UCSD-AML1 (cell line): ENCODE measurements around the gene BTBD6.

Source experiments
- DNase-seq: peaks from one replicate; lab custom pipeline; 2025; ENCODE audit not compliant: unreplicated experiment; lab: John Stamatoyannopoulos, UW

Gene BTBD6

GRCh38 chr14:105211086-105211757 is 37.1 kb upstream of the BTBD6 start:
- DNase-seq = no peak

- no peak for DNase-seq
Observed at GRCh38 chr14:105211758-105212089, 36.6 kb upstream of the BTBD6 start.

- no peak for DNase-seq
Observed at GRCh38 chr14:105212541-105213300, 35.6 kb upstream of the BTBD6 start.

GRCh38 chr14:105213361-105213760 is 35.0 kb upstream of the BTBD6 start:
- no peak for DNase-seq

GRCh38 chr14:105214324-105214915 is 33.9 kb upstream of the BTBD6 start:
- DNase-seq = no peak

- DNase-seq = no peak
Observed at GRCh38 chr14:105215602-105216001, 32.7 kb upstream of the BTBD6 start.

GRCh38 chr14:105216490-105217247 is 31.7 kb upstream of the BTBD6 start:
- no peak for DNase-seq

GRCh38 chr14:105217774-105218173 is 30.6 kb upstream of the BTBD6 start:
- DNase-seq = no peak

- DNase-seq = no peak
Observed at GRCh38 chr14:105218611-105219010, 29.7 kb upstream of the BTBD6 start.

GRCh38 chr14:105219043-105219612 is 29.2 kb upstream of the BTBD6 start:
- DNase-seq = no peak

GRCh38 chr14:105219753-105220152 is 28.6 kb upstream of the BTBD6 start:
- DNase-seq = no peak

GRCh38 chr14:105220699-105221597 is 27.4 kb upstream of the BTBD6 start:
- no peak for DNase-seq

- no peak for DNase-seq
Observed at GRCh38 chr14:105221598-105222178, 26.6 kb upstream of the BTBD6 start.

- DNase-seq = no peak
Observed at GRCh38 chr14:105223260-105223659, 25.1 kb upstream of the BTBD6 start.

- DNase-seq = no peak
Observed at GRCh38 chr14:105223770-105224544, 24.4 kb upstream of the BTBD6 start.

GRCh38 chr14:105224845-105225570 is 23.3 kb upstream of the BTBD6 start:
- no peak for DNase-seq

- DNase-seq = no peak
Observed at GRCh38 chr14:105226198-105226597, 22.1 kb upstream of the BTBD6 start.

- DNase-seq = no peak
Observed at GRCh38 chr14:105227346-105227745, 21.0 kb upstream of the BTBD6 start.
